HG03108 (cell line): ENCODE measurements around the gene STOM.
A peak's percentile ranks its signal among the peaks of the same experiment; 100 is the strongest.

Experiments used
- ATAC-seq: cut with Tn5 transposase; IDR thresholded peaks from one replicate; pipeline ENCODE4 v1.9.1; 2021; ENCODE audit warnings: moderate library complexity; ENCODE audit not compliant: unreplicated experiment

The STOM gene

DNA sequence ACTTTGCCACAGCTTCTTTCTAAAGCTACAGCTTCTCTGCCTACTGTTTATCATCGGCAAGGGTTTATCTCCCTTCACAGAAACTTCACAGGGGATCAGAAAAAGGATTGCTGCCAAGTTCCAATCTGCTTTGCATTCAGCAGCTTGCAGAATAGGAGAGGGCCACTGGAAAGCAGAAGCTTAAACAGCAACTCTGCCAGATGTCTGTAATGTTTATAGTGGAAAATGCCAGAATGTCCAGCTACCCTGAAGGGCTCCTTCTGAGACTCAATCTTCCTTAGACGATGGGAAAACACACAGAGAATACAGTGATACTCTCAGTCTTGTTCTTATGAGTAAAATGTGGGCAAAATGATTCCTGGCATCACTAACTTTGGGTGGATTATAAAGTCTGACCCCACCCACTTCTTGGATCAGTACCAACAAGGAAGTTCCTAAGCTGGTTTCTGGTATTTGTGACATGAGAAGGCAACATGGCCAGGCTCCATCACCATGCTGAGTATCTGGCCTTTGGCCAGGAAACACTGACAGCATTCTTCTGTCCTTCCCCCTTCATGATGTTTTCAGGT, 19.0 kb downstream of the STOM start:
- ATAC-seq, result no peak

DNA sequence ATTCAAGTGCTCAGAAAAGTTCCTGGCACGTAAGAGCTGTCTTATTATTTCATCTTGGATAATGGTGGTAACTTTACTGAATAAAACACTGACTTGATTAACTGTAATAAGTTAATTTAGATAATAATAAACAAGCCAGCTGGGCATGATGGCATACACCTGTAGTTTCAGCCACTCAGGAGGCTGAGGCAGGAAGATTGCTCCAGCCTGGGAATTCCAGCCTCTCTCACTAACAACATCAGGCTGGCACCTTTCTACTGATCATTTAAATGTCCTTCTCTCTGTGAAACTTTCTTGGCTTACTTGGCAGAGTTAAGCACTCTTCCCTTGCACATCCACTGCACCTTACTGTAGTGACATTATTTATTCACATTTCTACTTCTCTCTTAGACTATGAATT, 20.0 kb downstream of the STOM start:
- ATAC-seq, result no peak

DNA sequence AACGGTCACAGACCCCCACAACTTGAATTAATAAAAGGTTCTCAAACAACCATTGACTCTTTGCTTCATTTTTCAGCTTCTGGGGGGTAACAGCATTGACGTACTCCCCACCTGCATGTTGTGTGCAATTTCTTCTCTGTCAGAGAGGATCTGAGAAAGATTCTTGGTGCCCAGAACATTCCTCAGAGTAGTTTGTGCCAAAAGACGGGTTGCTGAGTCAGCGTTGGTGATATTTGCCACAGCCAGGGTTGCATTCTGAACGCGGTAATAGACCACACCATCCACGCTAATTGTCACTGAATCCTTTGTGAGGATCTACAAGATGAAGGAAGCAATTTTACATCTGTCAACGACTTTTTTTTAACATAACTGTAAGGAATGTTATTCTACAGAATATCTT, 21.0 kb downstream of the STOM start:
- ATAC-seq, result no peak

DNA sequence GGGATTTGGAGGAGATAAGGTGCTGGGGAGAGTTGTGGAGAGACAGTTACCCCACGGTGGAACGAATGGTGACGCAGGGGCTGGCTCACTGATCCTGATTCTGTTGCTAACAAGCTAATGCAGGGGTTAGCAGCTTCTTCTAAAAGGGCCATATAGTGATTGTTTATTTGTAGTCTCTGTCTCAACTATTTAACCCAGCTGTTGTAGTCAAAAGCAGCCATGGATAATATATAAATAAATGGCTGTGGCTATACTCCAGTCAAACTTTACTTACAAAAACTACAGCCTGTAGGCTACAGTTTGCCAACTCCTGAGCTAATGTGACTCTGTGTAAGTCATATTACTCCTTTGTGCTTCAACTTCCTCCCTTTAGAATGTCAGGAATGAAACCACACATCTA, 21.8 kb downstream of the STOM start:
- ATAC-seq, result no peak

GRCh38 chr9:121345070-121345469, 25.0 kb downstream of the STOM start:
- no peak for ATAC-seq

- no peak for ATAC-seq
Observed at GRCh38 chr9:121344184-121344583, 25.9 kb downstream of the STOM start.

- ATAC-seq, result peak; percentile 72
Observed at GRCh38 chr9:121340676-121341392, 29.2 kb downstream of the STOM start.

DNA sequence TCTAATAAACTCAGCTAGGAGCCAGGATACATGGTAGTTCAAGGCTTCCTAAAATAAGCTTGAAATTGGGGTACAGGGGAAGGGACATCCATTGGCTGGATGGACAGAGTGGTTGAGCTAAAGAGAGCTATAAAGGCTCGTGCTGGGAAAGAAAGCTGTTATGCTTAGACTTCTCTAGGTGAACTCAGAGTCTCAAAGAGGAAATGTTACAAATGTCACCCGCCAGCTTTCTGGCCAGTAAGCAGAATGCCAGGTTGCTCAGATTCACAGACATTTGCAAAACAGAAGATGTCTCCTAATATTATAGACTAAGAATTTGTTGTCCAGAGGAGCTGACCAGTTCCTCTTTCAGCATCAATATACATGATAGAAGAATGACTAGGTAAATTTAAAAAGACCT, 30.6 kb downstream of the STOM start:
- no peak for ATAC-seq

DNA sequence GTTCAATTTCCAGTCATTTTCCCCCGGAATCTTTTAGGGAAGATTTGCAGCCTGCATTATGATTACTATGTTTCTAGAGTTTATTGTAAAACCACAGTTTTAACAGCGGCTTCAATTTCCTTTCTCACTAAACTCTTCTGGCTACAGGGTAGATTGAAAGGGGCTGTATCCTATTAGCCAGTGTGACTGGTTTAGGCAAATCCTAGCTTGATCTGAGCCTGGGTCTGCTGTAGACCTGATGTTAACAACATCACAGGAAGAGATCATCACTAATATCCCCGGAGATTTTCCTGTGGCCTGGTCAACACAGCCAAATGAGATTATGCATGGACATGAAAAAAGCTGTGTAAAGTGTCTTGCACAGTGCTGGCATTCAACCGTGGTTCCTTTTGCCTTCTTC, 33.4 kb downstream of the STOM start:
- ATAC-seq, result no peak

GRCh38 chr9:121333950-121334773, 35.9 kb downstream of the STOM start:
- no peak for ATAC-seq

DNA sequence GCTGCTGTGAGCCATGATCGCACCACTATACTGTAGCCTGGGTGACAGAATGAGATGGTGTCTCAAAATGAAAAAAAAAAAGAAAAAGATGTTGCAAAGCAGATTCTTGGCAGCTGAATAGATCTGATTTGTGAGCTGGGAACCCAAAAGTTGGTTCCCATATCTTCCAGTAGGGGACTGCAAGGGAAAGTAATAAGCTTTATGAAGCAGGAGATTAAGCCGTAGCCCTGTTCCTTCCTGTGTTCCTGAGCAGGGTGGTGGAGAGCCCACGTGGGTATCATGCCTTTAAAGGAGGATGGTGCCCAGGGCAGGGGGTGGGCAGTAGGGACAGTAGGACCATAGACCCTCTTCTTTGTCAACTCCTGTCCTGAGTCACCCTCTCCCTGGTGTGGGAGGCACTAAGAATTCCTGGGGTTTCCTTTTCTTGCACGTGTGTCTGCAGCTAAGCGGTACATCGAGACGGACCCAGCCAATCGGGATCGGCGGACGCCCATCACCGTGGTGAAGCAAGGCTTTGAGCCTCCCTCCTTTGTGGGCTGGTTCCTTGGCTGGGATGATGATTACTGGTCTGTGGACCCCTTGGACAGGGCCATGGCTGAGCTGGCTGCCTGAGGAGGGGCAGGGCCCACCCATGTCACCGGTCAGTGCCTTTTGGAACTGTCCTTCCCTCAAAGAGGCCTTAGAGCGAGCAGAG, 37.9 kb downstream of the STOM start:
- no peak for ATAC-seq

DNA sequence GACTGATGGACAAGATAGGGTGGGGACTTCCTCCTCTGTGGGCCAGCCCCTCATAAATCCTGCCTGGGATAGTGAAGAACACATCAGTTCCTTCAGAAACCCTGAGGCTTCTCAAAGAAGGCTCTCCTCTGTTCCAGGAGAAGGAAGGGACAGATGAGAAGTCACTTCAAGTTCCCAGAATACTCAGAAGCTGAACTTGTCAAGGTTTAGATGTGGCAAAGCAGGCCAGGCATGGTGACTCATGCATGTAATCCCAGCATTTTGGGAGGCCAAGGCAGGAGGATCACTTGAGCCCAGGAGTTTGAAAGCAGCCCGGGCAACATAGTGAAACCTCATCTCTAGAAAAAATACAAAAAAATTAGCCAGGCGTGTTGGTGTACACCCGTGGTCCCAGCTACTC, 38.5 kb downstream of the STOM start:
- no peak for ATAC-seq

DNA sequence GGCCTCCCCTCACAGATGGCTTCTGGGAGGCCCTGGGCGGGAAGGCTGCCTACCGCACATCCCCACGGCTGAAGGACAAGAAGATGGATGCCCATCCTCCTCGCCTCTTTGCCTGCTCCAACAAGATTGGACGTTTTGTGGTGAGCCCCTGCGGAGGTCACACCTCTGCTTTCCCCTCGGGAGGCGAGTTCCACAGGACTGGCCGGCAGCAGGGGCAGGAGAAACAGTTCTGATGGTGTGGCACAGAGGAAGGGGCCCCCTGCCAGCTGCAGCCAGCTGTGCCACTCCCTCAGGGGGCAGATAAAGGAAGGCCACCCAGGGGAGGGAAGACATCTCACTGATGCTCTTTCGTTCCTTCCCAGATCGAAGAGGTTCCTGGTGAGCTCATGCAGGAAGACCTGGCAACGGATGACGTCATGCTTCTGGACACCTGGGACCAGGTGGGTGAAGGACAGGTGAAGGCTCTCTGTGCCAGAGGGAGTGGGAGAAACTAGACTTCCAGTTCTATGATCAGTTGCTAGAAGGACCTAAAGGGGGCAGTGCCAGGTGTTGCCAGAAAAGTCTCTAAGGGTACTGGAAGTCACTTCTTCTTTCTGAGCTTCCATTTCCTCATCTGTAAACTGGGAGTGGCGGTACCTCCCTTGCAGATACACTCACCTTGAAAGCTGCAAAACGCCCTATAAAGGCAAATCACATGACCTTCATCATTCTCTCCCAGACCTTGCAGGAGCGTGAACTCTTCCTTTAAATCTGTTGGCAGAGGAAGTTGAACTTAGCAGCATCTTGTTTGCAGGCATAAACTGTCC, 41.0 kb downstream of the STOM start:
- no peak for ATAC-seq

- no peak for ATAC-seq
Observed at GRCh38 chr9:121328476-121328875, 41.6 kb downstream of the STOM start.

GRCh38 chr9:121326901-121327613, 43.0 kb downstream of the STOM start:
- no peak for ATAC-seq

GRCh38 chr9:121326130-121326838, 43.8 kb downstream of the STOM start:
- no peak for ATAC-seq

DNA sequence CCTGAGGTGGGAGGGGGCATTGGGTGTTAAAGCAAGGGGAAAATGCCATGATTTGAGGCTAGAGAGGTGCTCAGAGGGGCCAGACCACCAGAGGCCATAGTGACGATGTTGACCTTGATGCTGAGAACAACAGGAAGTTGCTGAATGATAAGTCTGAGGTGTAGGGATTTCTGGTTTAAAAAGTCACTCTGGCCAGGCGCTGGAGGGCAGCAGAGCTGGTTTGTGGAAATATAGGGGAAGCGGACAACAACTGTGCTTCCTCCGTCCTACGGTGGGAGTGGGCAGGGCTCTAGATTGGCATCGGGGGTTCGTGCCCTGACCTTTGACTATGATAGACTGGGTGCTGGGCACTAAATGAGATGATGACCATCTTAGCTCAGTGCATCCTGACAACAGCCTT, 44.7 kb downstream of the STOM start:
- ATAC-seq, result no peak

DNA sequence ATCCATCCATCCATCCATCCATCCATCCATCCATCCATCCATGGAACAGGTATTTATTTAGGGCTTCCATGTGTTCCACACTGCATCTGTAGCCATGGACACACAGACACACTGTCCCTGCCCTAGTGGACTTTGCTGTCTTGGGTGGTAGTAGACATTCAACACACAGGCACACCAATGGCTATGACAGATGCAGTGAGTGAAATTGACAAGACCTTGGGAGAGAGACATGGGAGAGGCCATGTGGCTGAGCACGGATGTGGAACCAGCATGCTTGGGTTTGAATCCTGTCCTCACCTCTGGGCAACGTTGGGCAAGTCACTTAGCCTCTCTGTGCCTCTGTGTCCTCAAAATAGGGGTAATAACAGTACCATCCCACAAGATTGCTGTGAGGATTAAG, 45.3 kb downstream of the STOM start:
- ATAC-seq, result no peak

GRCh38 chr9:121324316-121324715, 45.7 kb downstream of the STOM start:
- ATAC-seq, result no peak
